ENCODE data around the gene SPATA22. TPM values are rescaled to one million over a fixed set of nuclear protein-coding genes. Genes with fewer than 3 reads are reported as not detected.

Gene SPATA22
- total RNA-seq (2012; rRNA removed) (0.18 and 0.28 TPM in 2 replicates), polyA plus RNA-seq (2012; rRNA removed) (0.23 and 0.29 TPM in 2 replicates), Bru-seq, nascent RNA (percentile 16 among the genes with signal in this experiment), BruChase-seq, experiment 1, labeled RNA remaining after a 6-hour chase (percentile 30 among the genes with signal in this experiment), BruChase-seq, experiment 2, labeled RNA remaining after a 2-hour chase (percentile 22 among the genes with signal in this experiment)
- 0.03 and 0.07 TPM in 2 replicates for polyA plus RNA-seq (2012; cell fraction: cytosol; rRNA removed)
- polyA plus RNA-seq (2012; cell fraction: nucleus; rRNA removed; ENCODE audit: low replicate concordance): 0.24 TPM in 1 of 2 replicates, not detected in the other
- long read RNA-seq: 0 reads

GRCh38 chr17:3471599-3471998 is at the start of gene SPATA22:
Gene SPATA22, minus strand, starts transcription at chr17:3471819. Its CDS starts 2,494 bp downstream, at chr17:3469325.
- Histone ChIP-seq H3K27me3 (ENCODE audit: control insufficient read depth, insufficient read depth, low read length) (no peaks in the 10 kb centered on the region), H2BK20ac (ENCODE audit: low read depth, low read length) (no peak within 1 kb of the TSS), H2BK15ac (ENCODE audit: low read depth, low read length) (no peak within 1 kb of the TSS), H3K56ac (ENCODE audit: extremely low read depth, insufficient read depth, low read length) (no peak within 1 kb of the TSS), H2BK120ac (ENCODE audit: low read depth, low read length) (no peak within 1 kb of the TSS), H2AFZ (replicated peaks; ENCODE audit: low read length, poor library complexity) (no peak within 1 kb of the TSS), H3K79me1 (ENCODE audit: low read depth in 1 of 2, low read length in 2 of 2) (no peaks in the 10 kb centered on the region), H3K4me3 (ENCODE audit: insufficient read depth, low read depth, low read length) (no peak within 1 kb of the TSS), H4K5ac (ENCODE audit: low read depth, low read length) (no peak within 1 kb of the TSS), H3K14ac (replicated peaks; ENCODE audit: low read depth, low read length) (no peak within 1 kb of the TSS), H2AK5ac (ENCODE audit: low read depth, low read length) (no peak within 1 kb of the TSS), H4K8ac (ENCODE audit: low read depth in 2 of 2, low read length in 2 of 2) (no peak within 1 kb of the TSS), H4K91ac (ENCODE audit: insufficient read depth, low read depth, low read length) (no peak within 1 kb of the TSS), H3K9me3 (ENCODE audit: control insufficient read depth, insufficient read depth, low read length) (peaks cover 3% of the 10 kb centered on the region; the same call in 1 of the 2 replicates), H3K4me1 (ENCODE audit: control insufficient read depth, insufficient read depth, low read length) (no peaks in the 10 kb centered on the region), H3K27ac (ENCODE audit: insufficient read depth, low read length) (no peak within 1 kb of the TSS), H3K4ac (ENCODE audit: low read depth, low read length) (no peak within 1 kb of the TSS), H3K36me3 (ENCODE audit: control insufficient read depth, insufficient read depth, low read length) (no peaks in the 10 kb centered on the region), H3K9ac (ENCODE audit: low read depth, low read length) (no peak within 1 kb of the TSS), H2AK9ac (replicated peaks; ENCODE audit: low read depth, low read length, poor library complexity) (no peak within 1 kb of the TSS), H2BK5ac (ENCODE audit: low read depth, low read length, poor library complexity, severe bottlenecking) (no peak within 1 kb of the TSS), H4K20me1 (ENCODE audit: insufficient read depth, low read length) (no peaks in the 10 kb centered on the region), H3K4me2 (ENCODE audit: low read depth, low read length) (no peak within 1 kb of the TSS), H3K23ac (ENCODE audit: low read depth, low read length) (no peak within 1 kb of the TSS), H3K9me1 (ENCODE audit: insufficient read depth, low read length) (no peaks in the 10 kb centered on the region), H3K18ac (ENCODE audit: low read depth, low read length) (no peak within 1 kb of the TSS)
- no TSS peak for BruUV-seq (replicated peaks)
- 96% methylated on average over 31 of the region's 38 CpGs; no CpG with 5 or more reads in 1 of the 2 experiments for WGBS, 2 experiments (ENCODE audit: extremely low coverage in 2 of 2, insufficient read length in 1 of 2)
- no peak for ATAC-seq (ENCODE audit: low read depth)
- in situ Hi-C loops (cut with MboI; ENCODE audit: low sequenced_read_pairs): no loop called here
- dilution Hi-C loops (cut with HindIII; ENCODE audit: low sequenced_read_pairs, unreplicated experiment): no loop called here
- CTCF ChIA-PET: no interaction called here
- POLR2A ChIA-PET (ENCODE audit: unreplicated experiment): no interaction called here
- TF ChIP-seq RFX5 (IDR thresholded peaks at IDR 0.05; ENCODE audit: low read depth, low read length) (no peak), SMC3 (IDR thresholded peaks at IDR 0.05; ENCODE audit: low read depth, low read length) (no peak), ELK1 (IDR thresholded peaks at IDR 0.05; ENCODE audit: borderline replicate concordance, low read depth, low read length) (no peak), MAFK (IDR thresholded peaks at IDR 0.05; ENCODE audit: low read depth, low read length) (no peak), POLR2A (IDR thresholded peaks at IDR 0.05; ENCODE audit: low read depth, low read length) (no peak), USF2 (IDR thresholded peaks at IDR 0.05; ENCODE audit: low read depth, low read length) (no peak), FOS (IDR thresholded peaks at IDR 0.05; ENCODE audit: low read depth, low read length) (no peak), NFE2L2 (IDR thresholded peaks at IDR 0.05; ENCODE audit: low read depth, low read length) (no peak), CTCF (conservative IDR thresholded peaks at IDR 0.05; ENCODE audit: low read depth, low read length) (no peak), RAD21 (IDR thresholded peaks at IDR 0.05; ENCODE audit: low read length) (no peak), MXI1 (IDR thresholded peaks at IDR 0.05; ENCODE audit: borderline replicate concordance, low read depth, low read length) (no peak), BHLHE40 (IDR thresholded peaks at IDR 0.05; ENCODE audit: low read depth, low read length) (no peak), MAZ (IDR thresholded peaks at IDR 0.05; ENCODE audit: borderline replicate concordance, low read depth, low read length) (no peak), CEBPB (IDR thresholded peaks at IDR 0.05; ENCODE audit: low read depth, low read length) (no peak), RCOR1 (IDR thresholded peaks at IDR 0.05; ENCODE audit: insufficient replicate concordance, low read length) (no peak), CHD1 (IDR thresholded peaks at IDR 0.05; ENCODE audit: low read depth, low read length) (no peak)
- intact Hi-C loops (cut with micrococcal nuclease): no loop called here
- DNase-seq: no peak

Data from IMR-90 (cell line).